Smooth muscle cell (in vitro differentiated cells): Measurements from ENCODE around the gene NEK6. TPM values are rescaled to one million over a fixed set of nuclear protein-coding genes. Genes with fewer than 3 reads are reported as not detected.

Source experiments
- DNase-seq: peaks from one replicate; lab custom pipeline; 2025; ENCODE audit not compliant: unreplicated experiment; lab: John Stamatoyannopoulos, UW
- H2AFZ ChIP-seq: fragments of 200-600 bp; sonication (generic); 2 replicates; pipeline ENCODE4 v1.6.0; 2016; ENCODE audit warnings: antibody characterized with exemption, low read depth, mild to moderate bottlenecking
- H3F3A ChIP-seq: fragments of 200-600 bp; sonication (generic); 2 replicates; pipeline ENCODE4 v1.6.0; 2017; ENCODE audit warnings: antibody characterized with exemption, low read depth
- H3K27ac ChIP-seq: fragments of 200-600 bp; sonication (generic); 2 replicates; pipeline ENCODE4 v1.5.1; 2016; ENCODE audit warnings: low read depth, mild to moderate bottlenecking
- H3K27me3 ChIP-seq: fragments of 200-600 bp; sonication (generic); 2 replicates; pipeline ENCODE4 v1.6.1; 2016; ENCODE audit warnings: low read depth, mild to moderate bottlenecking
- H3K36me3 ChIP-seq: fragments of 200-600 bp; sonication (generic); 2 replicates; pipeline ENCODE4 v1.5.1; 2016; ENCODE audit warnings: low read depth
- H3K4me1 ChIP-seq: fragments of 200-600 bp; sonication (generic); 2 replicates; pipeline ENCODE4 v1.5.1; 2016; ENCODE audit warnings: low read depth
- H3K4me2 ChIP-seq: fragments of 200-600 bp; sonication (generic); 2 replicates; pipeline ENCODE4 v1.6.0; 2016; ENCODE audit warnings: mild to moderate bottlenecking
- H3K4me3 ChIP-seq: fragments of 200-600 bp; sonication (generic); 2 replicates; pipeline ENCODE4 v1.5.1; 2016; ENCODE audit warnings: mild to moderate bottlenecking
- H3K79me2 ChIP-seq: fragments of 200-600 bp; sonication (generic); 2 replicates; pipeline ENCODE4 v1.6.0; 2016; ENCODE audit warnings: low read depth, mild to moderate bottlenecking
- H3K9ac ChIP-seq: fragments of 200-600 bp; sonication (generic); 2 replicates; pipeline ENCODE4 v1.6.0; 2016; ENCODE audit warnings: low read depth
- H3K9me3 ChIP-seq: fragments of 200-600 bp; sonication (generic); replicated peaks from 2 replicates; pipeline ENCODE4 v1.5.1; 2016; ENCODE audit warnings: low read depth
- H4K20me1 ChIP-seq: fragments of 200-600 bp; sonication (generic); 2 replicates; pipeline ENCODE4 v1.6.0; 2016; ENCODE audit warnings: low read depth
- WGBS: methylation state at CpG from one replicate; pipeline ENCODE4 v1.1.7; 2016; ENCODE audit warnings: low lambda C conversion rate; 5-methylcytosine and 5-hydroxymethylcytosine counted together
- polyA plus RNA-seq: library from polyadenylated mRNA; unstranded; fragments of >200 nt; fragmentation: Nextera tagmentation; extraction: Ambion mirVana; gene quantifications from 2 replicates; pipeline ENCODE4 v1.2.1, GENCODE V29; 2016
- total RNA-seq: library from RNA; depleted of rRNA; stranded (reverse); fragments of >200 nt; gene quantifications from 2 replicates; pipeline ENCODE4 v1.2.3, GENCODE V29; 2014
- TF ChIP-seq, protein P1 (sequence below): fragments of 200-600 bp; sonication (generic); IDR thresholded peaks from 2 replicates; pipeline ENCODE4 v1.5.1; 2017; ENCODE audit warnings: borderline replicate concordance, mild to moderate bottlenecking, antibody characterized with exemption; ENCODE audit not compliant: insufficient read depth, poor library complexity, severe bottlenecking

Gene NEK6
- total and polyA plus RNA-seq, 2 experiments from 2014 or later = 45.9 to 108 TPM

- no peak overlapping the region for H3K4me2 ChIP-seq
- no peak overlapping the region for H2AFZ ChIP-seq
- DNase-seq = no peak
- H3K9me3 ChIP-seq = no peaks in the 10 kb centered on the region
- no peaks in the 10 kb centered on the region for H3K36me3 ChIP-seq
- 82% methylated on average over 10 of the region's 11 CpGs for WGBS
- no peaks in the 10 kb centered on the region for H3K27me3 ChIP-seq
- H3K4me1 ChIP-seq = no peaks in the 10 kb centered on the region
- H4K20me1 ChIP-seq = peaks cover 100% of the 10 kb centered on the region
- peaks cover 51% of the 10 kb centered on the region for H3K79me2 ChIP-seq
- TF ChIP-seq, protein P1, sequence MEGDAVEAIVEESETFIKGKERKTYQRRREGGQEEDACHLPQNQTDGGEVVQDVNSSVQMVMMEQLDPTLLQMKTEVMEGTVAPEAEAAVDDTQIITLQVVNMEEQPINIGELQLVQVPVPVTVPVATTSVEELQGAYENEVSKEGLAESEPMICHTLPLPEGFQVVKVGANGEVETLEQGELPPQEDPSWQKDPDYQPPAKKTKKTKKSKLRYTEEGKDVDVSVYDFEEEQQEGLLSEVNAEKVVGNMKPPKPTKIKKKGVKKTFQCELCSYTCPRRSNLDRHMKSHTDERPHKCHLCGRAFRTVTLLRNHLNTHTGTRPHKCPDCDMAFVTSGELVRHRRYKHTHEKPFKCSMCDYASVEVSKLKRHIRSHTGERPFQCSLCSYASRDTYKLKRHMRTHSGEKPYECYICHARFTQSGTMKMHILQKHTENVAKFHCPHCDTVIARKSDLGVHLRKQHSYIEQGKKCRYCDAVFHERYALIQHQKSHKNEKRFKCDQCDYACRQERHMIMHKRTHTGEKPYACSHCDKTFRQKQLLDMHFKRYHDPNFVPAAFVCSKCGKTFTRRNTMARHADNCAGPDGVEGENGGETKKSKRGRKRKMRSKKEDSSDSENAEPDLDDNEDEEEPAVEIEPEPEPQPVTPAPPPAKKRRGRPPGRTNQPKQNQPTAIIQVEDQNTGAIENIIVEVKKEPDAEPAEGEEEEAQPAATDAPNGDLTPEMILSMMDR = no peak
- peak overlapping the region; percentile 24 for H3K27ac ChIP-seq
- no peaks in the 10 kb centered on the region for H3F3A ChIP-seq
- no peak overlapping the region for H3K4me3 ChIP-seq
- no peak overlapping the region for H3K9ac ChIP-seq
Measured at GRCh38 chr9:124300312-124300711, 42.6 kb downstream of the NEK6 start.

DNA sequence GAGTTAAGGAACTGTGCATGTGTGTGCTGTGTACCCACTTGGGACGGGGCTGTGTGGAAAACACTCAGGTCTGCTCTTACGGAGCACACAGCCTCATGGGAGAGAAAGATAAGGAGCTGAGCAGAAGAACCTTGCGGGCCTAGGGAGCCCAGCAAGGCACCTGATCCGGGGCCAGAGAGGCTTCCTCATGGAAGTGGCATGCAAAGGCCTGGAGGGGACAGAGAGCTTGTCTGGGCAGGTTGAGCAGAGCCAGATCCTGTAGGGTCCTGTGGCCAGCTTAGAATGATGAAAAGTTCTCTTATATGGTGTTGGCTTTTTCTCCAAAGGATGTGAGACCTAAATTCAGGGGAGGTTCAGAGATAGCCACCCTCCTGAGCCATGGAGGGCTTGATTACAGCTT is 45.2 kb downstream of the NEK6 start:
- H3K27me3 ChIP-seq = no peaks in the 10 kb centered on the region
- no peak overlapping the region for H2AFZ ChIP-seq
- H3K9ac ChIP-seq = no peak overlapping the region
- H4K20me1 ChIP-seq = peaks cover 100% of the 10 kb centered on the region
- H3K9me3 ChIP-seq = no peaks in the 10 kb centered on the region
- TF ChIP-seq, protein P1 = no peak
- H3K4me1 ChIP-seq = no peaks in the 10 kb centered on the region
- WGBS = 79% methylated on average over 4 of the region's 4 CpGs
- no peak for DNase-seq
- no peaks in the 10 kb centered on the region for H3K36me3 ChIP-seq
- H3K4me2 ChIP-seq = no peak overlapping the region
- H3K79me2 ChIP-seq = peaks cover 39% of the 10 kb centered on the region
- no peak overlapping the region for H3K4me3 ChIP-seq
- no peaks in the 10 kb centered on the region for H3F3A ChIP-seq
- H3K27ac ChIP-seq = no peak overlapping the region

- Histone ChIP-seq H3K4me3 (no peak overlapping the region), H3K27me3 (no peaks in the 10 kb centered on the region), H2AFZ (no peak overlapping the region), H3K9me3 (no peaks in the 10 kb centered on the region), H3K9ac (no peak overlapping the region), H3K4me2 (no peak overlapping the region), H3K36me3 (no peaks in the 10 kb centered on the region), H4K20me1 (peaks cover 100% of the 10 kb centered on the region), H3K79me2 (peaks cover 35% of the 10 kb centered on the region), H3F3A (no peaks in the 10 kb centered on the region), H3K27ac (no peak overlapping the region), H3K4me1 (no peaks in the 10 kb centered on the region)
- 84% methylated on average over 14 of the region's 14 CpGs for WGBS
- DNase-seq = no peak
- TF ChIP-seq, protein P1 = no peak
Measured at GRCh38 chr9:124303762-124304161, 46.0 kb downstream of the NEK6 start.

- Histone ChIP-seq H3K27me3 (no peaks in the 10 kb centered on the region), H4K20me1 (peaks cover 100% of the 10 kb centered on the region), H2AFZ (no peak overlapping the region), H3K9ac (no peak overlapping the region), H3K36me3 (no peaks in the 10 kb centered on the region), H3K27ac (no peak overlapping the region), H3K9me3 (no peaks in the 10 kb centered on the region), H3F3A (no peaks in the 10 kb centered on the region), H3K4me2 (no peak overlapping the region), H3K4me3 (no peak overlapping the region), H3K4me1 (no peaks in the 10 kb centered on the region), H3K79me2 (peaks cover 30% of the 10 kb centered on the region)
- TF ChIP-seq, protein P1 = no peak
- WGBS = 88% methylated on average over 8 of the region's 8 CpGs
- no peak for DNase-seq
Measured at GRCh38 chr9:124304285-124304684, 46.5 kb downstream of the NEK6 start.
